DOHH2 (cell line): ENCODE data around the gene C3orf38.

Source experiments
- H3F3A ChIP-seq: fragments of 200-600 bp; sonication (generic), shearing (Covaris generic); 2 replicates; pipeline ENCODE4 v1.6.0; 2016; ENCODE audit warnings: antibody characterized with exemption, mild to moderate bottlenecking; ENCODE audit not compliant: control insufficient read depth, insufficient read depth
- H3K27ac ChIP-seq: fragments of 200-600 bp; sonication (generic); 2 replicates; pipeline ENCODE4 v1.5.1; 2014; ENCODE audit warnings: low read depth, mild to moderate bottlenecking, low read length, moderate library complexity
- H3K27me3 ChIP-seq: fragments of 200-600 bp; sonication (generic); 2 replicates; pipeline ENCODE4 v1.6.1; 2014; ENCODE audit warnings: mild to moderate bottlenecking, low read length, mixed read lengths; ENCODE audit not compliant: control insufficient read depth
- H3K36me3 ChIP-seq: fragments of 200-600 bp; sonication (generic); 2 replicates; pipeline ENCODE4 v1.6.1; 2014; ENCODE audit warnings: mild to moderate bottlenecking, low read length, moderate library complexity, mixed read lengths; ENCODE audit not compliant: control insufficient read depth
- H3K4me1 ChIP-seq: fragments of 200-600 bp; sonication (generic); 2 replicates; pipeline ENCODE4 v1.6.1; 2014; ENCODE audit warnings: mild to moderate bottlenecking, low read length, mixed read lengths; ENCODE audit not compliant: control insufficient read depth
- H3K4me2 ChIP-seq: fragments of 200-600 bp; sonication (generic); 2 replicates; pipeline ENCODE4 v1.6.0; 2014; ENCODE audit warnings: mild to moderate bottlenecking, low read length, moderate library complexity
- H3K4me3 ChIP-seq: fragments of 200-600 bp; sonication (generic); 2 replicates; pipeline ENCODE4 v1.5.1; 2014; ENCODE audit warnings: mild to moderate bottlenecking, low read length, mixed read lengths
- H3K79me2 ChIP-seq: fragments of 200-600 bp; sonication (generic); 2 replicates; pipeline ENCODE4 v1.6.1; 2014; ENCODE audit warnings: mild to moderate bottlenecking, low read length, mixed read lengths; ENCODE audit not compliant: control insufficient read depth
- H3K9me2 ChIP-seq: fragments of 200-600 bp; sonication (generic); replicated peaks from 2 replicates; pipeline ENCODE4 v1.6.1; 2014; ENCODE audit warnings: mild to moderate bottlenecking, low read length, mixed read lengths; ENCODE audit not compliant: control insufficient read depth
- H3K9me3 ChIP-seq: fragments of 200-600 bp; sonication (generic); 2 replicates; pipeline ENCODE4 v1.6.1; 2014; ENCODE audit warnings: antibody characterized with exemption, low read length, mixed read lengths; ENCODE audit not compliant: control insufficient read depth, insufficient read depth
- H4K20me1 ChIP-seq: fragments of 200-600 bp; sonication (generic); 2 replicates; pipeline ENCODE4 v1.6.0; 2014; ENCODE audit warnings: low read depth, mild to moderate bottlenecking, antibody characterized with exemption, low read length, moderate library complexity; ENCODE audit not compliant: control insufficient read depth, insufficient read depth
- CTCF ChIP-seq: fragments of 200-600 bp; sonication (generic); IDR thresholded peaks from one replicate; pipeline ENCODE4 v1.5.1; 2014; ENCODE audit warnings: antibody characterized with exemption, mild to moderate bottlenecking, low read depth, low read length; ENCODE audit not compliant: poor library complexity, severe bottlenecking
- EZH2phosphoT487 ChIP-seq: fragments of 200-600 bp; sonication (generic); IDR thresholded peaks from 2 replicates; pipeline ENCODE4 v1.6.1; 2017; ENCODE audit warnings: borderline replicate concordance, mild to moderate bottlenecking, antibody characterized with exemption, low read length, moderate library complexity, mixed read lengths

The C3orf38 gene

GRCh38 chr3:88189361-88189810 lies 39.6 kb downstream of the C3orf38 start:
- Histone ChIP-seq H3K9me2 (no peaks in the 10 kb centered on the region), H3K4me2 (no peak overlapping the region), H3K9me3 (no peaks in the 10 kb centered on the region), H3K4me1 (no peaks in the 10 kb centered on the region), H4K20me1 (no peaks in the 10 kb centered on the region), H3K27ac (no peak overlapping the region), H3K4me3 (no peak overlapping the region), H3K27me3 (no peaks in the 10 kb centered on the region), H3K79me2 (no peaks in the 10 kb centered on the region), H3F3A (no peaks in the 10 kb centered on the region), H3K36me3 (no peaks in the 10 kb centered on the region)
- TF ChIP-seq EZH2phosphoT487 (no peak), CTCF (no peak)

GRCh38 chr3:88191872-88192409 lies 42.2 kb downstream of the C3orf38 start:
- H3K27me3 ChIP-seq, result no peaks in the 10 kb centered on the region
- H3K9me3 ChIP-seq, result no peaks in the 10 kb centered on the region
- H3F3A ChIP-seq, result no peaks in the 10 kb centered on the region
- TF ChIP-seq EZH2phosphoT487 (no peak), CTCF (no peak)
- no peak overlapping the region for H3K4me2 ChIP-seq
- no peaks in the 10 kb centered on the region for H3K4me1 ChIP-seq
- H3K79me2 ChIP-seq, result no peaks in the 10 kb centered on the region
- no peak overlapping the region for H3K27ac ChIP-seq
- H4K20me1 ChIP-seq, result no peaks in the 10 kb centered on the region
- no peaks in the 10 kb centered on the region for H3K9me2 ChIP-seq
- no peak overlapping the region for H3K4me3 ChIP-seq
- no peaks in the 10 kb centered on the region for H3K36me3 ChIP-seq

GRCh38 chr3:88192631-88193030 lies 42.9 kb downstream of the C3orf38 start:
- Histone ChIP-seq H3K9me3 (no peaks in the 10 kb centered on the region), H4K20me1 (no peaks in the 10 kb centered on the region), H3K27ac (no peak overlapping the region), H3K27me3 (no peaks in the 10 kb centered on the region), H3F3A (no peaks in the 10 kb centered on the region), H3K4me1 (peaks cover 4% of the 10 kb centered on the region), H3K4me2 (no peak overlapping the region), H3K9me2 (no peaks in the 10 kb centered on the region), H3K79me2 (no peaks in the 10 kb centered on the region), H3K36me3 (no peaks in the 10 kb centered on the region), H3K4me3 (no peak overlapping the region)
- TF ChIP-seq EZH2phosphoT487 (no peak), CTCF (no peak)
